HepG2 (cell line): Measurements from ENCODE around the gene QSOX1. TPM values are rescaled to one million over a fixed set of nuclear protein-coding genes. Genes with fewer than 3 reads are reported as not detected.

Experiments used
- ASH2L ChIP-seq: fragments of 300-600, 200-600 bp; sonication (generic); IDR thresholded peaks from 2 replicates; pipeline ENCODE4 v1.7.0; 2017; ENCODE audit warnings: low read depth, mild to moderate bottlenecking, moderate library complexity, mixed read lengths, low read length; ENCODE audit not compliant: insufficient read length
- CEBPZ ChIP-seq: IDR thresholded peaks from 2 replicates; pipeline ENCODE4 v1.6.1; 2012; ENCODE audit warnings: low read length, improper control_type of control experiment
- CREM ChIP-seq, 2 experiments: sonication (generic) in 1 of 2; formaldehyde crosslinking in 1 of 2; IDR thresholded peaks; 2 replicates each; pipeline versions ENCODE4 v1.4.0 to v1.6.1; 2016 to 2020; ENCODE audit warnings: antibody characterized with exemption in 1 of 2, mild to moderate bottlenecking in 1 of 2, missing genetic modification reagents in 1 of 2
- HNF1A ChIP-seq, 2 experiments: sonication (generic) in 1 of 2; formaldehyde crosslinking in 1 of 2; IDR thresholded peaks; 2 replicates each; pipeline versions ENCODE4 v1.4.0 to v1.6.1; 2016 to 2020; ENCODE audit warnings: borderline replicate concordance in 1 of 2, low read depth in 1 of 2, mild to moderate bottlenecking in 1 of 2, missing genetic modification reagents in 1 of 2
- HOXA3 ChIP-seq: sonication (generic); formaldehyde crosslinking; IDR thresholded peaks from 2 replicates; pipeline ENCODE4 v1.5.0; 2020; ENCODE audit warnings: missing genetic modification reagents
- KAT2B ChIP-seq: fragments of 150-350 bp; IDR thresholded peaks from 2 replicates; pipeline ENCODE4 v1.6.1; 2014; ENCODE audit warnings: low read depth, low read length, borderline replicate concordance
- MAFG ChIP-seq: sonication (generic); formaldehyde crosslinking; IDR thresholded peaks from 2 replicates; pipeline ENCODE4 v1.5.1; 2020; ENCODE audit warnings: mild to moderate bottlenecking, missing genetic modification reagents
- MTA3 ChIP-seq: sonication (generic); formaldehyde crosslinking; IDR thresholded peaks from 2 replicates; pipeline ENCODE4 v1.4.0; 2020; ENCODE audit warnings: missing genetic modification reagents
- SNAI1 ChIP-seq: sonication (generic); formaldehyde crosslinking; IDR thresholded peaks from 2 replicates; pipeline ENCODE4 v1.5.0; 2020; ENCODE audit warnings: mild to moderate bottlenecking, missing genetic modification reagents, borderline replicate concordance
- ZFP36L2 ChIP-seq: sonication (generic); formaldehyde crosslinking; IDR thresholded peaks from 2 replicates; pipeline ENCODE4 v1.4.0; 2020; ENCODE audit warnings: missing genetic modification reagents
- ZNF124 ChIP-seq: sonication (generic); formaldehyde crosslinking; IDR thresholded peaks from 2 replicates; pipeline ENCODE4 v1.4.0; 2020; ENCODE audit warnings: missing genetic modification reagents
- ZNF318 ChIP-seq: sonication (generic); formaldehyde crosslinking; IDR thresholded peaks from 2 replicates; pipeline ENCODE4 v1.4.0; 2020; ENCODE audit warnings: mild to moderate bottlenecking, missing genetic modification reagents
- ZNF335 ChIP-seq: sonication (generic); formaldehyde crosslinking; IDR thresholded peaks from 2 replicates; pipeline ENCODE4 v1.4.0; 2020; ENCODE audit warnings: missing genetic modification reagents
- polyA plus RNA-seq, 8 experiments: library from polyadenylated mRNA; depleted of rRNA in 3 of 8; stranded (reverse) in 7 of 8; unstranded in 1 of 8; fragments of >200 nt; fragmentation: Illumina TruSeq in 4 of 8; extraction: Trizol in 4 of 8; gene quantifications; 2 replicates each; pipeline versions ENCODE4 v1.2.1 to v1.2.3, GENCODE V29; 2011 to 2016; ENCODE audit warnings: low read depth in 4 of 8, missing spikeins in 1 of 8, mixed read lengths in 1 of 8; ENCODE audit not compliant: insufficient read depth in 1 of 8
- total RNA-seq, 5 experiments: library from RNA; depleted of rRNA; stranded (reverse); fragments of >200 nt; fragmentation: Illumina TruSeq; extraction: Trizol; gene quantifications; 2 replicates each; pipeline ENCODE4 v1.2.3, GENCODE V29; 2016; ENCODE audit warnings: low read depth in 1 of 5

QSOX1 gene
- total and polyA plus RNA-seq, 2 of the 13 experiments (the other 11 are each of a cell fraction or from before 2014, with no cell fraction given): 6.8 to 40.2 TPM

- TF ChIP-seq ZNF318 (CRISPR knock-in tag) (no peak), MTA3 (CRISPR knock-in tag) (no peak), CEBPZ (no peak), ZNF335 (CRISPR knock-in tag) (peak; percentile 21; the same call in 1 of the 2 replicates), SNAI1 (CRISPR knock-in tag) (no peak), CREM (IDR thresholded peaks at IDR 0.05) (peak; percentile 18; the same call in 1 of the 2 replicates), CREM (CRISPR knock-in tag; IDR thresholded peaks at IDR 0.05) (no peak), ZFP36L2 (CRISPR knock-in tag) (no peak), HOXA3 (CRISPR knock-in tag) (no peak), KAT2B (no peak), ASH2L (peak; percentile 27), MAFG (CRISPR knock-in tag) (no peak), ZNF124 (peak; percentile 32; the same call in 1 of the 2 replicates), HNF1A (IDR thresholded peaks at IDR 0.05; ENCODE audit: low read depth) (peak; percentile 69), HNF1A (CRISPR knock-in tag; IDR thresholded peaks at IDR 0.05; ENCODE audit: borderline replicate concordance) (peak; percentile 88; the same call in 1 of the 2 replicates)
These were observed 2.9 kb downstream of the QSOX1 start (continued) for GRCh38 chr1:180157576-180158057.
